Trophoblast cell (in vitro differentiated cells and primary cell): ENCODE results near the gene RBPMS2.
A peak's percentile ranks its signal among the peaks of the same experiment; 100 is the strongest.

Source experiments
- DNase-seq, 2 donors: peaks; one replicate each; pipeline ENCODE4 v3.0.0-alpha.2; 2016
- H2AFZ ChIP-seq: 2 replicates; pipeline ENCODE4 v1.6.1; 2013; ENCODE audit warnings: low read length, moderate library complexity, mild to moderate bottlenecking; ENCODE audit not compliant: insufficient read depth, poor library complexity
- H2AK5ac ChIP-seq: 2 replicates; pipeline ENCODE4 v1.6.1; 2013; ENCODE audit warnings: mild to moderate bottlenecking, low read length
- H2BK120ac ChIP-seq: 2 replicates; pipeline ENCODE4 v1.6.1; 2013; ENCODE audit warnings: low read length, mild to moderate bottlenecking, moderate library complexity; ENCODE audit not compliant: insufficient read depth, poor library complexity
- H2BK12ac ChIP-seq: 2 replicates; pipeline ENCODE4 v1.6.1; 2013; ENCODE audit warnings: mild to moderate bottlenecking, low read length, moderate library complexity
- H2BK5ac ChIP-seq: 2 replicates; pipeline ENCODE4 v1.6.1; 2013; ENCODE audit warnings: low read length, low read depth, moderate library complexity, mild to moderate bottlenecking; ENCODE audit not compliant: poor library complexity
- H3K14ac ChIP-seq: 2 replicates; pipeline ENCODE4 v1.6.1; 2013; ENCODE audit warnings: mild to moderate bottlenecking, low read length
- H3K18ac ChIP-seq: 2 replicates; pipeline ENCODE4 v1.6.1; 2013; ENCODE audit warnings: mild to moderate bottlenecking, low read length
- H3K23ac ChIP-seq: 2 replicates; pipeline ENCODE4 v1.6.1; 2013; ENCODE audit warnings: low read length
- H3K27ac ChIP-seq: 2 replicates; pipeline ENCODE4 v1.5.1; 2013; ENCODE audit warnings: low read depth, mild to moderate bottlenecking, inconsistent platforms, low read length, moderate library complexity
- H3K27me3 ChIP-seq: 2 replicates; pipeline ENCODE4 v1.6.1; 2013; ENCODE audit warnings: inconsistent platforms, mild to moderate bottlenecking, low read length, moderate library complexity; ENCODE audit not compliant: insufficient read depth
- H3K36me3 ChIP-seq, 2 experiments: 1 replicate in 1 of 2; 2 replicates in 1 of 2; pipeline ENCODE4 v1.6.1; 2013; ENCODE audit warnings: low read length in 2 of 2, mild to moderate bottlenecking in 2 of 2, moderate library complexity in 1 of 2; ENCODE audit not compliant: insufficient read depth in 2 of 2, control insufficient read depth in 1 of 2
- H3K4ac ChIP-seq: 2 replicates; pipeline ENCODE4 v1.6.1; 2013; ENCODE audit warnings: low read depth, mild to moderate bottlenecking, low read length, moderate library complexity
- H3K4me1 ChIP-seq, 2 experiments: 1 replicate in 1 of 2; 2 replicates in 1 of 2; pipeline ENCODE4 v1.6.1; 2013; ENCODE audit warnings: low read length in 2 of 2, mild to moderate bottlenecking in 2 of 2, moderate library complexity in 1 of 2; ENCODE audit not compliant: insufficient read depth in 2 of 2, control insufficient read depth in 1 of 2
- H3K4me2 ChIP-seq: 2 replicates; pipeline ENCODE4 v1.6.1; 2013; ENCODE audit warnings: inconsistent platforms, mild to moderate bottlenecking, low read length, moderate library complexity
- H3K4me3 ChIP-seq: 2 replicates; pipeline ENCODE4 v1.5.1; 2013; ENCODE audit warnings: mild to moderate bottlenecking, low read depth, low read length, inconsistent platforms
- H3K79me1 ChIP-seq: one replicate; pipeline ENCODE4 v1.6.1; 2013; ENCODE audit warnings: low read length
- H3K79me2 ChIP-seq: 2 replicates; pipeline ENCODE4 v1.6.1; 2013; ENCODE audit warnings: low read length, mild to moderate bottlenecking; ENCODE audit not compliant: control insufficient read depth, insufficient read depth, poor library complexity
- H3K9ac ChIP-seq: 2 replicates; pipeline ENCODE4 v1.6.1; 2013; ENCODE audit warnings: mild to moderate bottlenecking, low read length
- H3K9me3 ChIP-seq: 2 replicates; pipeline ENCODE4 v1.6.1; 2013; ENCODE audit warnings: low read depth, mild to moderate bottlenecking, control low read depth, inconsistent platforms, low read length; ENCODE audit not compliant: insufficient read depth
- H4K12ac ChIP-seq: 2 replicates; pipeline ENCODE4 v1.6.1; 2013; ENCODE audit warnings: low read depth, mild to moderate bottlenecking, low read length, moderate library complexity
- H4K8ac ChIP-seq: 2 replicates; pipeline ENCODE4 v1.6.1; 2013; ENCODE audit warnings: low read depth, mild to moderate bottlenecking, low read length, moderate library complexity
- H4K91ac ChIP-seq: one replicate; pipeline ENCODE4 v1.6.1; 2013; ENCODE audit warnings: low read depth, mild to moderate bottlenecking, low read length, moderate library complexity
- WGBS: extraction: QIAGEN DNeasy Blood & Tissue Kit; methylation state at CpG from one replicate; pipeline ENCODE4 v1.1.7; 2013; ENCODE audit warnings: missing lambda C conversion rate; ENCODE audit not compliant: insufficient read length, insufficient coverage; ENCODE audit errors: extremely low coverage; 5-methylcytosine and 5-hydroxymethylcytosine counted together

The RBPMS2 gene

DNA sequence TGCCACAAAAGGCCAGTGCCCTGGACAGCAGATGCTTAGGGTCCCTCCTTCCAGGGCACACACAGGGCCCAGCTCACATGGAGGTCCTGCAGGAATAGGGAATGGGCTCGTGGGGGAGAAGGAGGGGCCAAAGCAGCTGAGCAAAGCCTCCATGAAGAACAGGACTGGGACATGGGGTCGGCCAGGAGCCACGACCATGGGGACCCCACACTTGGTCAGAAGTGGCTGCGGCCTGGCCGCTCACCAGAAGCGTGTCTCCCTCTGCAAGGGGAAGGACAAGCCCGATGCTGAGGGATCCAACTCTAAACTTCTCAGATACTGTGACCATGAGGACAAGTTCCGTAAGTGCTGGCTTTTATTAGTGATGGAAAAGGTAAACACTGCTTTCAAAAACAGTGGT, 15.3 kb downstream of the RBPMS2 start:
- Histone ChIP-seq H4K91ac (no peak overlapping the region), H4K8ac (no peak overlapping the region), H3K4me3 (no peak overlapping the region), H4K12ac (no peak overlapping the region), H3K14ac (no peak overlapping the region), H3K4ac (peak overlapping the region; percentile 65), H3K36me3 (peaks cover 0 to 4% of the 10 kb centered on the region in 2 experiments), H2AK5ac (no peak overlapping the region), H3K23ac (no peak overlapping the region), H2AFZ (no peak overlapping the region), H3K27ac (no peak overlapping the region), H3K79me2 (peaks cover 2% of the 10 kb centered on the region), H2BK5ac (no peak overlapping the region), H3K9me3 (no peaks in the 10 kb centered on the region), H3K18ac (peak overlapping the region; percentile 74), H3K9ac (no peak overlapping the region), H3K4me2 (no peak overlapping the region), H3K4me1 (peaks cover 0 to 6% of the 10 kb centered on the region in 2 experiments), H3K27me3 (no peaks in the 10 kb centered on the region), H2BK120ac (no peak overlapping the region), H3K79me1 (no peaks in the 10 kb centered on the region), H2BK12ac (no peak overlapping the region)
- no peak for DNase-seq
- no CpG with 5 or more reads among the region's 8 CpGs for WGBS

DNA sequence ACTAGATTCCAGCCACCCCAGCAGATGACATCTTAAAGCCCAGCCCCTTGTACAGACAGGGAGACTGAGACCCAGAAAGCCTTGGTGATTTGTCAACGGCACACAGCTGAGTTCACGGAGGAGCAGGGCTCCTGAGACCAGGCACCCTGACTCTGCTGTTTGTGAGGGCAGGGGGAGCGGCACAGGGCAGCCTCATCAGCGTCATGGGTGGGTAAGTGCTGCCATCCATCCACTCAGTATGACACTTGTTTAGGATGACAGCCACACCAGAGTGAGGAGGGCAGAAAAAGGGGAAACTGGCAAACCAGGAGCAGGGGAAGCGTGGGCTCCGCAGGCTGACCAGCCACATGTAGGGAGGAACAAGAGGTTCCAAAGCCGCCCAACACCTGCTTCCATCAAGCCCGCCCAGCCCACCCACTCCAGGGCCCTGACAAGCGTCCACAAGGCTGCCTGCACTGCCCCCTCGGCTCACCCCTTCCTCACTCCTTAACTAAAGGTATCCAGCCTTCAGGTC, 19.9 kb downstream of the RBPMS2 start:
- H4K12ac ChIP-seq: no peak overlapping the region
- no peak overlapping the region for H3K14ac ChIP-seq
- H4K91ac ChIP-seq: no peak overlapping the region
- no peak for DNase-seq
- H2BK120ac ChIP-seq: no peak overlapping the region
- H4K8ac ChIP-seq: no peak overlapping the region
- WGBS: no CpG with 5 or more reads among the region's 10 CpGs
- no peak overlapping the region for H2AFZ ChIP-seq
- H3K79me2 ChIP-seq: peaks cover 2% of the 10 kb centered on the region
- H3K4ac ChIP-seq: peak overlapping the region; percentile 37
- no peak overlapping the region for H3K4me2 ChIP-seq
- H2BK12ac ChIP-seq: no peak overlapping the region
- no peak overlapping the region for H3K27ac ChIP-seq
- peaks cover 0 to 9% of the 10 kb centered on the region in 2 experiments for H3K4me1 ChIP-seq
- H2BK5ac ChIP-seq: no peak overlapping the region
- H3K18ac ChIP-seq: no peak overlapping the region
- H3K23ac ChIP-seq: no peak overlapping the region
- H3K79me1 ChIP-seq: no peaks in the 10 kb centered on the region
- H3K9me3 ChIP-seq: no peaks in the 10 kb centered on the region
- no peaks in the 10 kb centered on the region for H3K27me3 ChIP-seq
- H3K4me3 ChIP-seq: no peak overlapping the region
- no peak overlapping the region for H3K9ac ChIP-seq
- H3K36me3 ChIP-seq: peaks cover 0 to 2% of the 10 kb centered on the region in 2 experiments
- no peak overlapping the region for H2AK5ac ChIP-seq

DNA sequence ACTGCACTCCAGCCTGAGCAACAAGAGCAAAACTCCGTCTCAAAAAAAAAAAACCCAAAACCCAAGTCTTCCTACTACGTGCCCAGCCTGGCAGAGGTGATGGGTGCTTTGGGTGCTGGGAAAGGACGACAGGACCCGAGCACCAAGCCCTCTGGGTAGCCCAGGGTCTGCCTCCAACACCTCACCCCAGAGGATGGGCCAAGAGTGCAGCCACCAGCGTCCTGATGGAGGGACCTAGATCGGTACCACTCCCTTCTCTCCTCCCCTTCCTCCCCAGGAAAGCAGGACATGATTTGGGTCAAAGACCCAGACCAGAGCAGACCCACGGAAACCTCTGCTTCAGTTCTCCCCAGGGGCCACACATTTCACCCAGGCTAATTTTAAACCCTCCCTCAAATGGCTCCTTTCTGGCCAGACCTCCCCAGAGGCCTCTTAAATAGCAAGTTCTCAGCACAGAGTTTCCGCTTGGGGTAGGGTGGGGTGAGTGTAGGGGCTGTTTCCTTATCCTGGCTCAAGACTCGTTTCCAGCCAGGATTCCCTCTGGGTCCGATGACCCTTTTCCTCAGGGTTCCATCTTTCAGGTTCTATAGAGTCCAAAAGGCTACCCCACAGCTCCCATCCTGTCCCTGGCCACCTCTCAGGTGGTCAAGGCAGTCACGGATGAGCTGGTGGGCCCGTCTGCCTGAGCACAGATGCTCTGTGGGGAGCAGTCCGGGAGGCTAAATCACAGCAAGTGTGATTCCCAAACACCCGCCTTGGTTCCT, 20.5 kb downstream of the RBPMS2 start:
- H2BK12ac ChIP-seq: no peak overlapping the region
- peaks cover 0 to 2% of the 10 kb centered on the region in 2 experiments for H3K36me3 ChIP-seq
- no peak overlapping the region for H3K23ac ChIP-seq
- no peaks in the 10 kb centered on the region for H3K27me3 ChIP-seq
- H3K4ac ChIP-seq: peak overlapping the region; percentile 37
- no peak overlapping the region for H2AFZ ChIP-seq
- no peak overlapping the region for H3K18ac ChIP-seq
- H2BK5ac ChIP-seq: no peak overlapping the region
- no peak overlapping the region for H3K9ac ChIP-seq
- H3K4me3 ChIP-seq: no peak overlapping the region
- H3K14ac ChIP-seq: no peak overlapping the region
- no peak overlapping the region for H2BK120ac ChIP-seq
- no peak for DNase-seq
- H4K12ac ChIP-seq: no peak overlapping the region
- no peak overlapping the region for H4K91ac ChIP-seq
- H3K9me3 ChIP-seq: no peaks in the 10 kb centered on the region
- no peak overlapping the region for H3K27ac ChIP-seq
- H3K79me2 ChIP-seq: peaks cover 2% of the 10 kb centered on the region
- no peak overlapping the region for H2AK5ac ChIP-seq
- H3K4me2 ChIP-seq: no peak overlapping the region
- no CpG with 5 or more reads among the region's 14 CpGs for WGBS
- peaks cover 0 to 11% of the 10 kb centered on the region in 2 experiments for H3K4me1 ChIP-seq
- no peak overlapping the region for H4K8ac ChIP-seq
- H3K79me1 ChIP-seq: no peaks in the 10 kb centered on the region

DNA sequence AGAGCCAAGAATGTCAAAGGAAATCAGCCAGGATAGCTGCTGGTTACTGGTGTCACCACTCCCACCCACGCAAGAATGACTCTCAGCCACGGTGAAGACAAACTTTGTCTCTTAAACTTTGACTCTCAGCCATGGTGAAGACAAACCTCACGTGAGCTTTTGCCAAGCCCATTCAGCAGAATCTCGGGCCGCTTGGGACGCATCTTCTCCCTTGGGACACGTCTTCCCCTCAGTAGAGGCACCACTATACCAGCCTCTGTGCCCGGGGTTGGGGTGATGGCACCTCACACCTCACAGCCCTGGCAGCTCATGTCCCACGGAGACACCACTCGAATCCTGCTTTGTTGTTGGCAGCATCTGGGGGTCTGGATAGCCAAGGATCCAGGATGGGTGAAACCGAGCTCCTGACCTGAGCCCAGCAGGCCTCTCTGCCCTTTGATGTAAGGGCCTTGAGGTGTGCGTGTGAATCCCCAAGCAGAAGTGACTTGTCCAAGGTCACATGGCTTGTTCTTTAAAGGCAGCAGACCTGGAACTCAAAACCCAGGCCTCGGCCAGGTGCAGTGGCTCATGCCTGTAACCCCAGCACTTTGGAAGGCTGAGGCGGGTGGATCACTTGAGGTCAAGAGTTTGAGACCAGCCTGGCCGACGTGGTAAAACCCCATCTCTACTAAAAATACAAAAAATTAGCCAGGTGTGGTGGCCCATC, 21.8 kb downstream of the RBPMS2 start:
- Histone ChIP-seq H2BK12ac (no peak overlapping the region), H3K79me2 (no peaks in the 10 kb centered on the region), H3K23ac (no peak overlapping the region), H3K79me1 (no peaks in the 10 kb centered on the region), H3K9me3 (no peaks in the 10 kb centered on the region), H4K8ac (no peak overlapping the region), H3K4me1 (peaks cover 0 to 11% of the 10 kb centered on the region in 2 experiments), H3K4me3 (no peak overlapping the region), H4K91ac (no peak overlapping the region), H2BK5ac (no peak overlapping the region), H3K36me3 (peaks cover 6 to 8% of the 10 kb centered on the region in 2 experiments), H3K27me3 (no peaks in the 10 kb centered on the region), H2AK5ac (no peak overlapping the region), H3K4me2 (no peak overlapping the region), H3K4ac (no peak overlapping the region), H2AFZ (no peak overlapping the region), H3K18ac (no peak overlapping the region), H3K9ac (no peak overlapping the region), H2BK120ac (no peak overlapping the region), H3K27ac (no peak overlapping the region), H4K12ac (no peak overlapping the region), H3K14ac (no peak overlapping the region)
- DNase-seq: no peak
- no CpG with 5 or more reads among the region's 16 CpGs for WGBS
